Parathyroid adenoma (tissue), 2 donors: ENCODE measurements around the gene CXCL9.

Experiments used
- H2AFZ ChIP-seq: fragments of 300-600 bp; sonication (generic); one replicate; pipeline ENCODE4 v1.7.0; 2017; ENCODE audit warnings: antibody characterized with exemption, mild to moderate bottlenecking
- H3K27ac ChIP-seq: fragments of 300-600 bp; sonication (generic); one replicate; pipeline ENCODE4 v1.7.0; 2017
- H3K27me3 ChIP-seq: fragments of 300-600 bp; sonication (generic); one replicate; pipeline ENCODE4 v1.7.0; 2017; ENCODE audit warnings: low read length; ENCODE audit not compliant: control insufficient read depth, insufficient read depth
- H3K36me3 ChIP-seq: fragments of 300-600 bp; sonication (generic); one replicate; pipeline ENCODE4 v1.7.0; 2017; ENCODE audit warnings: low read length; ENCODE audit not compliant: control insufficient read depth, insufficient read depth
- H3K4me1 ChIP-seq: fragments of 300-600 bp; sonication (generic); one replicate; pipeline ENCODE4 v1.7.0; 2017; ENCODE audit warnings: control low read depth
- H3K4me2 ChIP-seq: fragments of 300-600 bp; sonication (generic); one replicate; pipeline ENCODE4 v1.7.0; 2017; ENCODE audit warnings: low read length
- H3K4me3 ChIP-seq: fragments of 300-600 bp; sonication (generic); one replicate; pipeline ENCODE4 v1.7.0; 2017; ENCODE audit warnings: low read depth, low read length
- H3K79me2 ChIP-seq: fragments of 300-600 bp; sonication (generic); one replicate; pipeline ENCODE4 v1.7.0; 2017; ENCODE audit warnings: control low read depth
- H3K9ac ChIP-seq: fragments of 300-600 bp; sonication (generic); one replicate; pipeline ENCODE4 v1.7.0; 2017; ENCODE audit warnings: mild to moderate bottlenecking
- H3K9me3 ChIP-seq: fragments of 300-600 bp; sonication (generic); one replicate; pipeline ENCODE4 v1.7.0; 2017; ENCODE audit warnings: low read length; ENCODE audit not compliant: control insufficient read depth
- CTCF ChIP-seq: fragments of 300-600 bp; sonication (generic); IDR thresholded peaks from one replicate; pipeline ENCODE4 v1.7.0; 2017; ENCODE audit warnings: antibody characterized with exemption, mild to moderate bottlenecking
- donor health status: primary hyperparathyroidism.

CXCL9 gene

GRCh38 chr4:76022031-76022430 lies 14.7 kb upstream of the CXCL9 start:
- Histone ChIP-seq H2AFZ (peak overlapping the region; percentile 18), H3K4me1 (peaks cover 5% of the 10 kb centered on the region), H3K9ac (no peak overlapping the region), H3K27me3 (no peaks in the 10 kb centered on the region), H3K4me2 (peak overlapping the region; percentile 26), H3K4me3 (peak overlapping the region; percentile 19), H3K9me3 (no peaks in the 10 kb centered on the region), H3K79me2 (no peaks in the 10 kb centered on the region), H3K36me3 (no peaks in the 10 kb centered on the region), H3K27ac (no peak overlapping the region)
- no peak for TF ChIP-seq CTCF

GRCh38 chr4:76017056-76017686 lies 9.9 kb upstream of the CXCL9 start:
- TF ChIP-seq CTCF = no peak
- Histone ChIP-seq H3K27ac (no peak overlapping the region), H3K27me3 (no peaks in the 10 kb centered on the region), H3K4me1 (peaks cover 5% of the 10 kb centered on the region), H3K4me3 (no peak overlapping the region), H3K4me2 (no peak overlapping the region), H2AFZ (no peak overlapping the region), H3K79me2 (no peaks in the 10 kb centered on the region), H3K9ac (no peak overlapping the region), H3K36me3 (no peaks in the 10 kb centered on the region), H3K9me3 (no peaks in the 10 kb centered on the region)

- Histone ChIP-seq H3K4me3 (no peak overlapping the region), H3K27me3 (no peaks in the 10 kb centered on the region), H2AFZ (no peak overlapping the region), H3K27ac (no peak overlapping the region), H3K9me3 (no peaks in the 10 kb centered on the region), H3K36me3 (no peaks in the 10 kb centered on the region), H3K4me2 (no peak overlapping the region), H3K79me2 (no peaks in the 10 kb centered on the region), H3K9ac (no peak overlapping the region), H3K4me1 (no peaks in the 10 kb centered on the region)
- no peak for TF ChIP-seq CTCF
Observed at GRCh38 chr4:76016393-76016792, 9.1 kb upstream of the CXCL9 start.

GRCh38 chr4:76013540-76013939 lies 6.2 kb upstream of the CXCL9 start:
- Histone ChIP-seq H3K36me3 (no peaks in the 10 kb centered on the region), H3K9me3 (no peaks in the 10 kb centered on the region), H3K4me3 (no peak overlapping the region), H3K79me2 (no peaks in the 10 kb centered on the region), H3K9ac (no peak overlapping the region), H3K27ac (no peak overlapping the region), H3K27me3 (no peaks in the 10 kb centered on the region), H3K4me1 (no peaks in the 10 kb centered on the region), H2AFZ (no peak overlapping the region), H3K4me2 (no peak overlapping the region)
- no peak for TF ChIP-seq CTCF

- H3K27ac ChIP-seq = peak overlapping the region; percentile 68
- no peak for TF ChIP-seq CTCF
- no peak overlapping the region for H3K9ac ChIP-seq
- no peak overlapping the region for H3K4me2 ChIP-seq
- H2AFZ ChIP-seq = peak overlapping the region; percentile 59
- H3K4me3 ChIP-seq = no peak overlapping the region
- H3K79me2 ChIP-seq = no peaks in the 10 kb centered on the region
- H3K9me3 ChIP-seq = no peaks in the 10 kb centered on the region
- no peaks in the 10 kb centered on the region for H3K36me3 ChIP-seq
- H3K27me3 ChIP-seq = no peaks in the 10 kb centered on the region
- H3K4me1 ChIP-seq = no peaks in the 10 kb centered on the region
Observed at GRCh38 chr4:76012388-76012801, 5.1 kb upstream of the CXCL9 start.
